ENCODE results near the gene SPG21. TPM values are rescaled to one million over a fixed set of nuclear protein-coding genes. Genes with fewer than 3 reads are reported as not detected.

SPG21 gene
- polyA plus RNA-seq, 4 donors, result 83.0 to 122 (median 112) TPM

DNA sequence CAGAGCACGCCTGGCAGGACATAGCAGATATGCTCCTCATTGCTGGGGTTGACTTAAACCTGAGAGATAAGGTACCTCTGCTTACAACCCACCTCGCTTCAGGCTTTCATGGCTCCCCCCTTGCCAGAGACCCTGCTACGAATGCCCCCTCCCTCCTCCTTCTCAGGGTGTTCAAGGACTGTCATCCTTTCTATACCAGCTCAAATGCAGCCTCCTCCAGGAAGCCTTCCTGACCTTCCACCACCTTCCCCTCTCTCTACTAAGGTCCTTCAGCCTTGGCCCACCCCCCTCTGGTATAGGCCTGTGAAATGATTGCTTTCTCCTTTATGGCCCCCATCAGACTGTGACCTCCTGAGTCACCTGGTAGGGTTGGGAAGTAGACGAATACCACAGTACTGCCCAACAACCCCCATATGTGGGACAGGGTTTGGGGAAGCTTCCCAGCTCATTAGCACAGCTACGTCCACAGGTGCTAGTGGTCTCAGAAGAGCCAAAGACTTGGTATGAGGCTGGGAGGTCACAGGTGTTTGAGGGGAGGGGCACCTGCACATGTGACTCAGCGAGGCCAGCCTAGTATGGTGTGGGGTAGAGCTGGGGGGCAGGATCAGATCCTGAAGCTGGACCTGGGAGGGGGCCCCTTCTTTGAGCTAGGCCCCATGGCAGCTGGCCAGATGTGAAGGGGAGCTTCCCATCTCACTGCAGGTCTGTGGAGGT, 46.0 kb downstream of the SPG21 start:
- no peak for DNase-seq (ENCODE audit: low read depth in 4 of 4, low spot score in 3 of 4)

DNA sequence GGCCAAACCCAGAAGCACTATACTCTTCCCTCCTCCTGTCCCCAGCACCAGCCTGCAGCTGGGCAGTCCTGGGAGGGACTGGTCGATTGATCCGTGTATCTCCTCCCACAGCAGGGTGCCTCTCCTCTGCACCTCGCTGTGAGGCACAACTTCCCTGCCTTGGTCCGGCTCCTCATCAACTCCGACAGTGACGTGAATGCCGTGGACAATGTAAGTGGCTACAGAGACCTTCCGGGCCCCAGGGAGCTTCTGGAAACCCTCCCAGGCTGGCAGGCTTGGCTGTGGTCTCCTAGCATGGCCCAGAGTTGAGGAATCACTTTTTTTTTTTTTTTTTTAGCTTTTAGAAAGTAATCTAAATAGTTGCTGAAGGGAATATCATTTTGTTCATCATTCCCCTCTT, 47.4 kb downstream of the SPG21 start:
- DNase-seq (ENCODE audit: low read depth in 4 of 4, low spot score in 3 of 4), result no peak

DNA sequence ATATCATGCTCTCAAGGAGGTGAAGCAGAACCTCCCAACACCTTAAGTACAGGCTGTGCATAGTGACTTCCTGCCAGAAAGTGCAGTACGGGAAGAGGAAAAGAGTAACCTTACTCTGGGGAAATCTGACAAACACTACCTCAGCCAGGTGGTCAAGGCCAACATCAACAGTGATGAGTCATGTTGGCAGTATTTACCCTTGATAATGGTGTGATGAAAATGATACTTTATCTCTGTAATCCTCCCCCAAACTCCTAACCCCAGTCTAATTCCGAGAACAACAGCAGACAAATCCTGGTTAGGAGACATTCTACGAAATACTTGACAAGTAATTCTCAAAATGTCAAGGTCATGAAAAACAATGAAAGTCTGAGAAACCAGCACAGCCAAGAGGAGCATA, 51.5 kb downstream of the SPG21 start:
- no peak for DNase-seq (ENCODE audit: low read depth in 4 of 4, low spot score in 3 of 4)

DNA sequence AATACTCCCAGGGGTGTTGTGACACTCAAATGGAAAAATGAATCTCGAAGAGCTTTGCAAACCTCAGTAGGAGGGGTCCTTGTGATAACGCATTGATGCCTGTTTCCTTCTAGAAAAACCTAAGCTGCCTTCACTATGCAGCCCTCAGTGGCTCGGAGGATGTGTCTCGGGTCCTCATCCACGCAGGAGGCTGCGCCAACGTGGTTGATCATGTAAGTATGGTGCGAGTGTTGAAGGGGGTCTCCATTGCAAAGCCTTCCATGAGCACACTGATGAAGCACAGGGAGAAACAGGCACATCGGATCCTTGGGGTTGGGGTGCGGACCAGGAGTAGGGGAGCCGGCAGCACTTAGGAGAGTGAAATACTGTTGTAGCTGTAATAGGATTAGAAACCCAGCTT, 55.7 kb downstream of the SPG21 start:
- no peak for DNase-seq (ENCODE audit: low read depth in 4 of 4, low spot score in 3 of 4)

DNA sequence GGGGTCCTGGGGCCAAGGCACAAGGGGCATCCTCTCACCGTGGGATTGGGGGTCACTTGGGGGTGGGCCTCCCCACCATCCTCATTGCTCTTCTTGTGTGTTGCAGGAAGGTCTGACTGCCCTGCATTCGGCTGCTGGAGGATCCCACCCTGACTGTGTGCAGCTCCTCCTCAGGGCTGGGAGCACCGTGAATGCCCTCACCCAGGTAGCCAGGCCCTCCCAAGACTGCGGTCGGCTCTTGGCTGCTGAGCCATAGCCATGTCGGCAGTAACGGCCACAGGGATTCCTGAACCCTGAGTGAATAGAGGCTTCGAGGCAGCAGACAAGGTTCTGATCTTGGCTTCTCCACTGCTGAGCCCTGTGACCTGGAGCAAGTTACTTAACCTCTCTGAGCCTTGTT, 58.3 kb downstream of the SPG21 start:
- DNase-seq (ENCODE audit: low read depth in 4 of 4, low spot score in 3 of 4), result no peak

DNA sequence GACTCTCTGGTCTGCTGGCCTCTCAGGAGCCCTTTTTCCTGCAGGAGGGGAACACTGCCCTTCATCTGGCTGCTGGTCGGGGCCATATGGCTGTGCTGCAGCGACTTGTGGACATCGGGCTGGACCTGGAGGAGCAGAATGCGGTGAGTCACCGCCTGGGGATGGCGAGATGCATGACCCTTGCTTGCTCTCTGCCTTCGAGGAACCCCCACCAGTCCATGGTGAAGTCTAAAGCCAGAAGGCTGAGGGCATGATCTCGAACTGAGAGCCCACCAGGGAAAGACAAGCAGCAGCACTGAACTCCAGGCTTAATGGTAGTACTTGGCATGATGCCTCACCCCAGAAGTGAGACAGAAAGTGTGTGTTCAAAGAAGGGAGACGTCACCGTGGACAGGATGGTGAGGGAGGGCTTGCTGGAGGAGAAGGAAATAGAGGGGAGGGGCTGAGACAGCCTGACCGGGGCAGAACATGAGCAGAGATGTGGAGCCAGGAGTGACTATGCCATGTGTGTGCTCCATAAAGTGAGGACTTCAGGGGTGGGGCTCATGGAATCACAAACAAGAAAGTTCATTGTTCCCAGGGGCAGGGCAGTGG, 58.8 kb downstream of the SPG21 start:
- DNase-seq (ENCODE audit: low read depth in 4 of 4, low spot score in 3 of 4), result no peak

DNA sequence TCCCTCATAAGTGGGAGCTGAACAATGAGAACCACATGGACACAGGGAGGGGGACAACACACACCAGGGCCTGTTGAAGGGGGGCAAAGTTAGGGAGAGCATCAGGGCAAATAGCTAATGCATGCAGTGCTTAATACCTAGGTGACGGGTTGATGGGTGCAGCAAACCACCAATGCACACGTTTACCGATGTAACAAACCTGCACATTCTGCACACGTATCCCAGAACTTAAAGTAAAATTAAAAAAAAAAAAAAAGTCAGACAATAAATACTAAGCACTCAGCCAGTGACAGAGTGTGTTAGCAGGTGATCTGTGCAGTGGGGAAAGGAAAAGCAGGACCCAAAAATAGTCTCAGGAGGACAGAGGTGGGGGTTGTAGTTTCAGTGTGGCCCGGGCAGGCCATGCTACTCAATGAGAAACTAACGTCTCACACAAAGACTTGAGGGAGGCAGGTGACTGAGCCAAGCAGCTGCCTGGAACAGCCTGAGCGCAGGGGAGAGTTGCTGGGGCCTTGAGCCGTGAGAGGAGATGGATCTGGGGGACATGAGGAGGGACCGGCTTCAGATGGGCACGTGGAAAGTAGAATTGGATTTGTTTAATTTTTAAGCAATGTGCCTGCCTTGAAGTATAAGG, 59.6 kb downstream of the SPG21 start:
- DNase-seq (ENCODE audit: low read depth in 4 of 4, low spot score in 3 of 4), result no peak

DNA sequence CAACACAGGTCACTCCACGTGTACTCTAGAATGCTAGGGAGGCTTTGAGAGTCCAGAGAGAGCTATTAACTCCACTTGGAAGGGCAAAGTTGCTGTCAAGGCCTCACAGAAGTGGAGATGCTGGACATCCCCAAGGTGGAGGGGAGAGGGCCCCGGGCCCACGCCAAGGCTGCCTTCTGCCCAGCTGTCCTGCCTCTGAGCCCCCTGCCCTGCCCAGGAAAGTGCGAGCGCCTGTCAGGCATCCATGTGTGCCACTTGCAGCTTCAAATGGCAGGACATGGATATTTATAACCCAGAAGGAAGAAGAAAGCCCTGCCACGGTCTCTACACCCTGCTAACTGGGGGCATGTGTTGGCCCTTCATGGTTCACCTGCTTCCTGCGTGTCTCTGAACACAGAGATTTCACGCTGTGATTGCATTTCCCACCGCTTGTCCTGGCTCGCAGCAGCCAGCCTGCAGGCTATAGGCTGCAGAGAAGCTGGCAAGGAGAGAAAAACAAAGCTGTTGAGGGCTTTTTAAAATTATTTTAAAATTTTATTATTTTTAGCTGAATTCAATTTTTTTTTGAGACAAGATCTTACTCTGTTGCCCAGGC, 61.0 kb downstream of the SPG21 start:
- DNase-seq (ENCODE audit: low read depth in 4 of 4, low spot score in 3 of 4), result no peak

DNA sequence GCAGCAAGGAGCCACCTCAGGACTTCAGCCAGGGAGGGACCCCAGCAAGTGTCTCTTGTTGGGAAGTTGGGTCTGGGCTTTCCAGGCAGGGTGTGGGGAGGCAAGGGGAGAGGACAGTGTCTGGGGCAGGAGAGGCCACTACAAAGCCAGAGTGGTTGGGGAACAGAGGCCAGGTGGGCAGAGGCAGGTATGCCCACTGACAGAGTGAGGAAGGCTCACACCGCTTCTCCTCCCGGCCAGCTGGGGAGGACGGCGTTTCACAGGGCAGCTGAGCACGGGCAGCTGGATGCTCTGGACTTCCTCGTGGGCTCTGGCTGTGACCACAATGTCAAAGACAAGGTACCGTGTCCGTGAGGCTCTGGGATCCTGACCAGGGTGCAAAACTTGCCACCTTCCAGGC, 63.1 kb downstream of the SPG21 start:
- DNase-seq (ENCODE audit: low read depth in 4 of 4, low spot score in 3 of 4), result no peak

DNA sequence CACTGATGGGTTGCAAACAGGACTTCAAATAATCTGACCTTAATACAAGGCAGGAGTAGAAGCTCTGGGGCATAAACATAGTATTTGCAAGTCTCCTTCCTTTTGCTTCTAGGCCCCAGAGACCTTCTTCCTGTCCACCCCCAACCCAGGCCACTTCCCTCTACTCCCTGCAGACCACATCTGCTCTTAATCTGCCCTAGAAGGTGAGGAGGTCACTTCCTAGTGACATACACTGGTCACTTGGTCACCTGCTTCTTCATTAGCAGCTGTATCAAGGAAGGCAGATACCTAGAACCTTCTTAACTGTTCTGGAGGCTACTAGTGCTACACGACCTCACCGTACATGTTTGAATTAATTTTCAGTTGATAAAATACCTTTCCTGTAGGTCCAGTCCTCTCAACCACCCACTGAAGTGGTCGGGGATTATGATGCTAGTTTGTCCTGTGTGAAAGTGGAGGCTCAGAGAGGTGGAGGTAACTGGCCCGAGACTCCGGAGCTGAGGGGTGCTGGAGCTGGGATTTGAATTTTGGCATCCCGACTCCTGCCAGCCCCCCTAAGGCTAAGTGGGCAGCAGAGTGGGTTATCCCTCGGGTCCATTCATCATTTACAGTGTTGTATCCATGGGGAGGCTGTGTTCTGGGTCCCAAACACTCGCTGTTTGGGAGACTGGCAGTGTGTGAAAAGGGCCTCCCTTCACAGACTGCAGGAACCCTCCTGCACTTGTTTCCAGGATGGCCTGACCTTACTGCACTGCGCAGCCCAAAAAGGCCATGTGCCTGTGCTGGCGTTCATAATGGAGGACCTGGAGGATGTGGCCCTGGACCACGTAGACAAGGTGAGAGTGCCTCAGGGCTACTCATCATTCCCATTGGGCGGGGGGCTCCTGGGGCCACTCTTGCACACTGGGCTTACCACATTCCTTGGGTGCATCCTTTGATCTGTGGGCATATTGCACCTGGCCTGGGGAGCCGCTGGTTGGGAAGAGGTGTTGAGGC, 64.1 kb downstream of the SPG21 start:
- no peak for DNase-seq (ENCODE audit: low read depth in 4 of 4, low spot score in 3 of 4)

DNA sequence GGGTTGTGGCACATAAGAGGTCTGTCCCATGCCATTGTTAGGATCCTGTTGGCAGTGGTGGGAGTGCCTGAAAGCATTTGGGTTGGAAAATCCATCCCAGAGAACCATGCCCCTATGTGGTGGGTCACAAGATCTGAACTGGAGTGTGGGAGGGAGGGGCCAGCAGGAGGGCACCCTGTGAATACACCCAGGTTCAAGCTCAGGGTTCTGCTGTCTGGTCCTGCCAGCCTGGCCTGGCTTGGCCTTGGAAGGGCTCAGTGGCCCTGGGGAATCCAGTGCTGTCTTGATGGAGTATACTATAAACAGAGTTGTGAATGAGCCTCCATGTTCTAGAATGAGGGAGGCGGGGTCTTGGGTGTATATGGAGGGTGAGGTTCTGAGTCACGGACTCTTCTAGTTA, 66.2 kb downstream of the SPG21 start:
- no peak for DNase-seq (ENCODE audit: low read depth in 4 of 4, low spot score in 3 of 4)

DNA sequence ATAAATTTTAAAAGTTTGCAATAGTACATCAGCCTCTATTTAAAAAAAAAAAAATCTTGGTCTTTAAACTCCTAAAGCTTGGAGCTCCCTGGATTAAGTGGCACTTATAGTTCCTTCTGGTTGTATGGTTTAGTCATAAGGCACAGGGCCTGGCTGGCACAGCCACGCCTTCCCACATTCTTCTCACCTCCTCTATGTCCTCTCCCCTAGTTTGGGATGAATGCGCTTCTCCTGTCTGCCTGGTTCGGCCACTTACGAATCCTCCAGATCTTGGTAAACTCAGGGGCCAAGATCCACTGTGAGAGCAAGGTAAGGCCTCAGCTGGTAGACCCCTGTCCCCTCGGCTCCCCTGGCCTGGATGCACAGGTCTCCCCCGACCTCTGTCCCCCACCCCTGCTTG, 68.0 kb downstream of the SPG21 start:
- no peak for DNase-seq (ENCODE audit: low read depth in 4 of 4, low spot score in 3 of 4)

DNA sequence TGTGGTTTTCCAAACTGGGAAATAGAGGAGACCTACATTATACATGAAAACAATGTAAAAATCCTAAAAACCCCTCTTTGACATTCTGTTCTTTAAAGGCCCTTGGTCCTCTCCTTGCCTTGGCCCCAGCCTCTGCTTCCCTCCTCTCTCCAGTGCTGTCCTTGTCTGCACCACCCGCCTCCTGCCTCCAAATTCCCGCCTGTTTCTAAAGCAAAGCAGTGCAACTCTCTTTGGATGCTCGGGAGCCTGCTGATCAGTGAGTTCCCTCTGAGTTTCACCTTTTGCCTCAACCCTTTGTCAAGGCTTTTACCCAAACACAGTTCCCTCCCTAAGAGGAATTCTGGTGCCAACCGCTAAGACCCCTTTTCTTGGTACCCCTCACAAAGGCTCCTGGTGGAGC, 70.0 kb downstream of the SPG21 start:
- DNase-seq (ENCODE audit: low read depth in 4 of 4, low spot score in 3 of 4), result no peak

DNA sequence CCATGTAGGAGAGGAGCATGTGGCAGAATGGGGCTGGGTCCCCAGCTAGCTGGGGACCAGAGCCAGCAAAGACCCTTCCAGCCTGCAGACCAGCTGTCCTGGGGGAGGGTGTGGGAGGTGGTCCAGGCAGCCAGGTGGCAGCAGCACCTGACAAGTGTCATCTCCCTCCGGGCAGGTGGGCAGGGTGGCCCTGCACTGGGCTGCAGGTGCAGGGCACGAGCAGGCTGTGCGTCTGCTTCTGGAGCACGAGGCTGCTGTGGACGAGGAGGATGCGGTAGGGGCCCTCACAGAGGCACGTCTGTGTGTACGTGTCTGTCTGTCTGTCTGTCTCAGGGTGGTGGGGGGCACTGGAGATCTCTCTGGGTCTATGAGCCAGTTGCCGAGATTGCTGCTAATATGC, 72.5 kb downstream of the SPG21 start:
- no peak for DNase-seq (ENCODE audit: low read depth in 4 of 4, low spot score in 3 of 4)

DNA sequence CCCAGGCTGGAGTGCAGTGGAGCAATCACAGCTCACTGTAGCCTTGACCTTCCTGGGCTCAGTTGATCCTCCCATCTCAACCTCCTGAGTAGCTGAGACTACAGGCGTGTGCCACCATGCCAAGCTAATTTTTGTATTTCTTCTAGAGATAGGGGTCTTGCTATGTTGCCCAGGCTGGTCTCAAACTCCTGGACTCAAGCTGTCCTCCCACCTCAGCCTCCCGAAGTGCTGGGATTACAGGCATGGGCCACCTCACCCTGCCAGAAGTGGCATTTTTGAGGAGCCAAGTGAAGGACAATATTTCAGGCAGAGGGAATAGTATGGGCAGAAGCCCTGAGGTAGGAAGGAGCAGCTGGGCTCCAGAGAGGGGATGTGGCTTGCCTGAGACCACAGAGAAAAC, 73.3 kb downstream of the SPG21 start:
- no peak for DNase-seq (ENCODE audit: low read depth in 4 of 4, low spot score in 3 of 4)

DNA sequence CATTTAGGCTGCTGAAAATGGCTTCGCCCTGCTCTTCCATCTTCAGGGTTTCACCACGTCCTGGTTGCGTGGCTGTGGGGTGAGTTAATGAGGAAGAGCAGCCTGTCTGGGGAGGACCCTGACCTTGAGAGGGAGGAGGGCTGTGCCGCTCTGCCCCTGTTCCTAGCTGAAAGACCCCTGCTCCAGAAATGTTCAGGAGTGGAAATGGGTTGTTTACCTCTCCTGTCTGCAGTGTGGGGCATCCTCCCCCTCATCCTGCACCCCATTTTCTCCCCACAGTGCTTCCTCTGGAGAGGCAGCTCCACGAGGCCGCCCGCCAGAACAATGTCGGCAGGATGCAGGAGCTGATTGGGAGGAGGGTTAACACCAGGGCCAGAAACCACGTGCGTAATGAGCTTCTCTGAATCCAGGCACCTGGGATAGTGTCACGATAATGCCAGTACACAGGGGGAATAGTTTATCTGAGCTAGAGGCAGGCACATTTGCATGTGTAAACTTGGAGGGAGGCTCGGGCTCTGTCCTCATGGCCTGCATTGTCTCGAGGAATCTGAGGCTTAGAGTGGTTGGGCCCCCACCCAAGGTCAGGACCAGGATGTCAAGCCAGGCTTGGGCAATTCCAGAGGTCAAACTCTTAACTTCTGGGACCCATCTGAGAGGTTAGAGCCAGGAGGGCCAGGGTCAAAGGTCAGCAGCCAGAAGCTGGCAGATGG, 74.0 kb downstream of the SPG21 start:
- DNase-seq (ENCODE audit: low read depth in 4 of 4, low spot score in 3 of 4), result no peak

All from left renal pelvis (tissue), 4 donors.